ENCODE results near the gene TNRC6C.

The TNRC6C gene

GRCh38 chr17:78125138-78125913 lies 166.8 kb downstream of the TNRC6C start:
- DNase-seq (ENCODE audit: low read depth), result no peak

- no peak for DNase-seq (ENCODE audit: low read depth)
Observed at GRCh38 chr17:78125976-78126894, 167.7 kb downstream of the TNRC6C start.

GRCh38 chr17:78126895-78127238 lies 168.4 kb downstream of the TNRC6C start:
- no peak for DNase-seq (ENCODE audit: low read depth)

- DNase-seq (ENCODE audit: low read depth), result no peak
Observed at GRCh38 chr17:78127239-78127887, 168.9 kb downstream of the TNRC6C start.

- no peak for DNase-seq (ENCODE audit: low read depth)
Observed at GRCh38 chr17:78127888-78128550, 169.5 kb downstream of the TNRC6C start.

GRCh38 chr17:78128551-78129350 lies 170.2 kb downstream of the TNRC6C start, which contains the start of gene TMC6:
Gene TMC6 (minus strand): TSS chr17:78128755. CDS start chr17:78126832, 1,923 bp downstream.
- no peak for DNase-seq (ENCODE audit: low read depth)

GRCh38 chr17:78129351-78130089 lies 171.0 kb downstream of the TNRC6C start:
- DNase-seq (ENCODE audit: low read depth), result no peak

- no peak for DNase-seq (ENCODE audit: low read depth)
Observed at GRCh38 chr17:78130090-78130436, 171.6 kb downstream of the TNRC6C start.

GRCh38 chr17:78130437-78131101 lies 172.1 kb downstream of the TNRC6C start, which contains the start of gene TMC8:
Gene TMC8 (plus strand): TSS chr17:78130771. CDS start chr17:78131589, 818 bp downstream.
- DNase-seq (ENCODE audit: low read depth), result no peak

GRCh38 chr17:78131172-78132083 lies 172.9 kb downstream of the TNRC6C start:
- no peak for DNase-seq (ENCODE audit: low read depth)

GRCh38 chr17:78132084-78132676 lies 173.7 kb downstream of the TNRC6C start:
- DNase-seq (ENCODE audit: low read depth), result no peak

GRCh38 chr17:78132767-78133178 lies 174.3 kb downstream of the TNRC6C start:
- DNase-seq (ENCODE audit: low read depth), result no peak

GRCh38 chr17:78133179-78133951 lies 174.9 kb downstream of the TNRC6C start:
- no peak for DNase-seq (ENCODE audit: low read depth)

- DNase-seq (ENCODE audit: low read depth), result peak; percentile 29
Observed at GRCh38 chr17:78133971-78134898, 175.7 kb downstream of the TNRC6C start.

- DNase-seq (ENCODE audit: low read depth), result no peak
Observed at GRCh38 chr17:78134899-78135385, 176.4 kb downstream of the TNRC6C start.

- no peak for DNase-seq (ENCODE audit: low read depth)
Observed at GRCh38 chr17:78135858-78136500, 177.5 kb downstream of the TNRC6C start.
